Measurements from ENCODE around the gene RSF1.
A peak's percentile ranks its signal among the peaks of the same experiment; 100 is the strongest.
"Not testable (repeated sequence)": the region's sequence is repeated elsewhere in the genome, so short reads cannot be mapped to it uniquely, and the experiment has no call there.

The RSF1 gene

GRCh38 chr11:77665240-77665965 lies 155.1 kb downstream of the RSF1 start:
- no peak for DNase-seq

GRCh38 chr11:77661670-77662069 lies 158.9 kb downstream of the RSF1 start:
- DNase-seq = no peak

- DNase-seq = no peak
Observed at GRCh38 chr11:77660947-77661346, 159.6 kb downstream of the RSF1 start.

- no peak for DNase-seq
Observed at GRCh38 chr11:77658213-77659013, 162.1 kb downstream of the RSF1 start.

GRCh38 chr11:77656362-77656761 lies 164.2 kb downstream of the RSF1 start:
- no peak for DNase-seq

- DNase-seq = no peak
Observed at GRCh38 chr11:77654770-77655434, 165.6 kb downstream of the RSF1 start.

- DNase-seq = no peak
Observed at GRCh38 chr11:77650123-77650522, 170.4 kb downstream of the RSF1 start.

GRCh38 chr11:77647654-77648305 lies 172.7 kb downstream of the RSF1 start:
- no peak for DNase-seq

- no peak for DNase-seq
Observed at GRCh38 chr11:77644887-77645286, 175.6 kb downstream of the RSF1 start.

- no peak for DNase-seq
Observed at GRCh38 chr11:77642228-77642627, 178.3 kb downstream of the RSF1 start.

GRCh38 chr11:77637345-77638165 lies 183.0 kb downstream of the RSF1 start, which contains the start of gene CLNS1A:
TSS of gene CLNS1A (minus strand) at chr11:77637794. CDS start at chr11:77637714, 80 bp downstream.
- DNase-seq = peak; percentile 82

- DNase-seq = no peak
Observed at GRCh38 chr11:77636731-77637344, 183.7 kb downstream of the RSF1 start.

GRCh38 chr11:77633926-77634325 lies 186.6 kb downstream of the RSF1 start:
- DNase-seq = not testable (repeated sequence)

GRCh38 chr11:77630157-77630710 lies 190.3 kb downstream of the RSF1 start:
- no peak for DNase-seq

GRCh38 chr11:77619576-77620198 lies 200.8 kb downstream of the RSF1 start:
- DNase-seq = peak; percentile 58

- DNase-seq = no peak
Observed at GRCh38 chr11:77617892-77618291, 202.6 kb downstream of the RSF1 start.

GRCh38 chr11:77611921-77612320 lies 208.6 kb downstream of the RSF1 start:
- no peak for DNase-seq

Measured in CD4-positive, alpha-beta T cell treated with Interleukin-12 subunit alpha and Interleukin-12 subunit beta, for 1 hour (primary cell).